Naive thymus-derived CD4-positive, alpha-beta T cell (primary cell): ENCODE data around the gene CDYL2. TPM values are rescaled to one million over a fixed set of nuclear protein-coding genes. Genes with fewer than 3 reads are reported as not detected.
"Not testable (repeated sequence)": the region's sequence is repeated elsewhere in the genome, so short reads cannot be mapped to it uniquely, and the experiment has no call there.

ENCODE experiments used
- ATAC-seq: fragments of 150-1000 bp; cut with Tn5 transposase; 2 replicates; pipeline ENCODE4 v1.10.0; 2021; ENCODE audit warnings: mild to moderate bottlenecking, moderate library complexity
- CTCF ChIA-PET: fragments of 350-600 bp; sonication (Branson Sonifier 250); formaldehyde crosslinking; loops from one replicate; lab custom pipeline; 2021; ENCODE audit warnings: antibody characterized with exemption; lab: Charles Lee
- POLR2A ChIA-PET: fragments of 350-600 bp; sonication (Branson Sonifier 250); formaldehyde crosslinking; loops from one replicate; lab custom pipeline; 2021; ENCODE audit warnings: antibody characterized with exemption, inconsistent platforms; lab: Charles Lee
- DNase-seq, 9 donors: peaks; one replicate each; pipeline versions ENCODE4 v3.0.0 to v3.0.0-alpha.2; 2020 to 2022; ENCODE audit warnings: mixed read lengths in 1 of 9
- H3K27ac ChIP-seq: one replicate; pipeline ENCODE4 v1.7.0; 2013; ENCODE audit warnings: mild to moderate bottlenecking, low read depth, low read length, moderate library complexity
- H3K27me3 ChIP-seq, 2 donors: one replicate each; pipeline ENCODE4 v1.7.0; 2013; ENCODE audit warnings: low read length in 2 of 2, mild to moderate bottlenecking in 2 of 2, moderate library complexity in 2 of 2; ENCODE audit not compliant: control insufficient read depth in 2 of 2, insufficient read depth in 2 of 2
- H3K36me3 ChIP-seq, 3 experiments: 1 replicate in 2 of 3; 2 replicates in 1 of 3; pipeline ENCODE4 v1.7.0; 2013; ENCODE audit warnings: low read length in 3 of 3, mild to moderate bottlenecking in 3 of 3, moderate library complexity in 1 of 3; ENCODE audit not compliant: insufficient read depth in 3 of 3, control insufficient read depth in 2 of 3
- H3K4me1 ChIP-seq, 2 donors: one replicate each; pipeline ENCODE4 v1.7.0; 2013; ENCODE audit warnings: low read length in 2 of 2, mild to moderate bottlenecking in 2 of 2, moderate library complexity in 1 of 2; ENCODE audit not compliant: control insufficient read depth in 2 of 2, insufficient read depth in 2 of 2
- H3K4me3 ChIP-seq: 2 replicates; pipeline ENCODE4 v1.7.0; 2013; ENCODE audit warnings: mild to moderate bottlenecking, low read length
- H3K9me3 ChIP-seq, 3 experiments: 1 replicate in 2 of 3; 2 replicates in 1 of 3; pipeline ENCODE4 v1.7.0; 2013; ENCODE audit warnings: low read length in 3 of 3; ENCODE audit not compliant: control insufficient read depth in 2 of 3
- H3K27ac Mint-ChIP-seq, 9 donors: one replicate each; pipeline ENCODE4 v1.8.0; 2020 to 2022; ENCODE audit warnings: mixed read lengths in 9 of 9, mild to moderate bottlenecking in 8 of 9, moderate library complexity in 5 of 9, inconsistent platforms in 2 of 9
- H3K27me3 Mint-ChIP-seq, 5 donors: one replicate each; pipeline ENCODE4 v1.8.0; 2021 to 2022; ENCODE audit warnings: mixed read lengths in 5 of 5, mild to moderate bottlenecking in 1 of 5
- H3K36me3 Mint-ChIP-seq, 5 donors: one replicate each; pipeline ENCODE4 v1.8.0; 2020 to 2022; ENCODE audit warnings: mixed read lengths in 5 of 5, mild to moderate bottlenecking in 3 of 5, inconsistent platforms in 1 of 5
- H3K4me1 Mint-ChIP-seq, 7 donors: one replicate each; pipeline ENCODE4 v1.8.0; 2020 to 2022; ENCODE audit warnings: mixed read lengths in 7 of 7, mild to moderate bottlenecking in 3 of 7, inconsistent platforms in 1 of 7
- H3K4me3 Mint-ChIP-seq, 10 donors: one replicate each; pipeline ENCODE4 v1.8.0; 2020 to 2022; ENCODE audit warnings: mild to moderate bottlenecking in 10 of 10, mixed read lengths in 10 of 10, moderate library complexity in 6 of 10, inconsistent platforms in 2 of 10
- H3K9me3 Mint-ChIP-seq, 11 donors: one replicate each; pipeline ENCODE4 v1.8.0; 2020 to 2022; ENCODE audit warnings: mixed read lengths in 11 of 11, mild to moderate bottlenecking in 4 of 11, inconsistent platforms in 1 of 11, moderate library complexity in 1 of 11
- intact Hi-C, 2 donors: fragments of 100-400 bp; cut with micrococcal nuclease; formaldehyde crosslinking; loops; one replicate each; pipeline ENCODE4 v1.15.1; 2023
- polyA plus RNA-seq, 2 donors: library from polyadenylated mRNA; unstranded; fragments of 300-500 nt; fragmentation: Illumina TruSeq; gene quantifications; one replicate each; pipeline ENCODE4 v1.2.3, GENCODE V29; 2021
- total RNA-seq, 6 experiments: library from RNA in 5 of 6; stranded (reverse) in 5 of 6; gene quantifications; 1 replicate in 5 of 6; 2 replicates in 1 of 6; pipeline ENCODE4 v1.2.3 and lab custom pipeline; 2021 to 2026

Gene CDYL2
- total and polyA plus RNA-seq, 7 experiments from 2014 or later = 0.61 to 71.3 (median 21.0) TPM

GRCh38 chr16:80739523-80739922 is 64.9 kb downstream of the CDYL2 start:
- ATAC-seq (no peak), DNase-seq (peak in 1 of 9 donors; percentile 52)
- H3K27ac ChIP-seq = no peak overlapping the region
- intact Hi-C loops = no loop called here
- Mint-ChIP-seq H3K4me1 (peaks cover 0 to 33% (median 6%) of the 10 kb centered on the region in 7 donors), H3K27me3 (no peaks in the 10 kb centered on the region), H3K9me3 (peaks cover 0 to 28% (median 16%) of the 10 kb centered on the region in 11 donors), H3K36me3 (peaks cover 5 to 56% (median 26%) of the 10 kb centered on the region in 5 donors), H3K4me3 (no peak overlapping the region), H3K27ac (no peak overlapping the region)
- peaks cover 0 to 2% of the 10 kb centered on the region in 2 donors for H3K4me1 ChIP-seq
- POLR2A ChIA-PET = no interaction called here
- H3K27me3 ChIP-seq = no peaks in the 10 kb centered on the region
- peaks cover 0 to 5% (median 0%) of the 10 kb centered on the region in 3 experiments for H3K9me3 ChIP-seq
- no peak overlapping the region for H3K4me3 ChIP-seq
- no peaks in the 10 kb centered on the region for H3K36me3 ChIP-seq
- CTCF ChIA-PET = no interaction called here

GRCh38 chr16:80738521-80738920 is 65.9 kb downstream of the CDYL2 start:
- no peak for ATAC-seq

DNA sequence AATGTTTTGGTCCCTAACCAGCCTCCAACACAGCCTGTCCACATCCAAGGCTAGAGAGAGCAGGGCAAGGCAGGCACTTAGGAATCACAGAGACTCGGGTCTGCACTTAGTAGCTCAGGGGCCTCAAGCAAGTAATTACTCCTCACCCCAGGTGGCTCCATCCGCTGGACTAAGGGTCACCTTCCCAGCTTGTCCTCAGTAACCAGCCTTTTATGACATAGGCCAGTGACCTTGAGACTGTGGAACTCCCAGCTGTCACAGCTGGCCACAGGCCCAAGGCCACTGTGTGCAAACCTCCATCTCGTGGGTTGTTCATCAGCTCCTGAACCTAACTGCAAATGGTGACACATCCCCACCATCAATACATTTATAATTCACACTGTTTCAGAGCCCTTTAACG is 68.6 kb downstream of the CDYL2 start:
- H3K36me3 Mint-ChIP-seq = peaks cover 14 to 58% (median 26%) of the 10 kb centered on the region in 5 donors
- POLR2A ChIA-PET = no interaction called here
- H3K4me3 Mint-ChIP-seq = no peak overlapping the region
- no peak overlapping the region for H3K27ac Mint-ChIP-seq
- DNase-seq = no peak
- Histone ChIP-seq H3K36me3 (no peaks in the 10 kb centered on the region), H3K9me3 (peaks cover 0 to 5% (median 0%) of the 10 kb centered on the region in 3 experiments), H3K27ac (no peak overlapping the region), H3K27me3 (no peaks in the 10 kb centered on the region), H3K4me3 (no peak overlapping the region), H3K4me1 (no peaks in the 10 kb centered on the region)
- peaks cover 8 to 47% (median 26%) of the 10 kb centered on the region in 11 donors for H3K9me3 Mint-ChIP-seq
- H3K27me3 Mint-ChIP-seq = no peaks in the 10 kb centered on the region
- no peak for ATAC-seq
- H3K4me1 Mint-ChIP-seq = peaks cover 0 to 31% (median 4%) of the 10 kb centered on the region in 7 donors
- CTCF ChIA-PET = no interaction called here
- intact Hi-C loops = no loop called here

More at GRCh38 chr16:80738521-80738920, 65.9 kb downstream of the CDYL2 start:
- DNase-seq = no peak
- Mint-ChIP-seq H3K36me3 (peaks cover 8 to 57% (median 28%) of the 10 kb centered on the region in 5 donors), H3K9me3 (peaks cover 0 to 28% (median 16%) of the 10 kb centered on the region in 11 donors), H3K27me3 (no peaks in the 10 kb centered on the region), H3K27ac (no peak overlapping the region), H3K4me1 (peaks cover 0 to 30% (median 3%) of the 10 kb centered on the region in 7 donors), H3K4me3 (no peak overlapping the region)
- CTCF ChIA-PET = no interaction called here
- POLR2A ChIA-PET = no interaction called here
- Histone ChIP-seq H3K4me1 (no peaks in the 10 kb centered on the region), H3K9me3 (peaks cover 0 to 5% (median 0%) of the 10 kb centered on the region in 3 experiments), H3K4me3 (no peak overlapping the region), H3K27me3 (no peaks in the 10 kb centered on the region), H3K27ac (no peak overlapping the region), H3K36me3 (no peaks in the 10 kb centered on the region)
- intact Hi-C loops = no loop called here

DNA sequence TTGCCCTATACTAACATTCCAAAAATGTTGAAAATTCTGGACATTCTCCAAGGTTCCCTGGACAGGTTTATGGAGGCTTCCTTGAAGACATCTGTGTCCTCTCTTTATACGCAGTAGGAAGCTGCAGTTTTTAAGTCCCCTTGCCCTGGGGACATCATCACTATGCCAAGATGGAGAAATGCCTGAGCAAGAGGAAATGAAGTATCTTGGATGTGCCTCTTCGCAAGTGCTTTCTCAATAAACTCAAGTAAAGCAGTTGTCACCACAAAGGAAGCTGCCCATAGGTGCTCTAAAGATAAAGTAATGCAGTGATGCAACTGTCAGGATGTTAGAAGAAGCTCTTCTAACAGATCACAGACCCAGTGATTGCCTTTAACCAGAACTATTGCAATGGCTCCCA is 71.0 kb downstream of the CDYL2 start:
- H3K27me3 ChIP-seq = no peaks in the 10 kb centered on the region
- DNase-seq = no peak
- H3K27me3 Mint-ChIP-seq = no peaks in the 10 kb centered on the region
- H3K4me3 ChIP-seq = no peak overlapping the region
- H3K9me3 ChIP-seq = no peaks in the 10 kb centered on the region
- H3K9me3 Mint-ChIP-seq = peaks cover 6 to 30% (median 18%) of the 10 kb centered on the region in 11 donors
- H3K4me3 Mint-ChIP-seq = no peak overlapping the region
- intact Hi-C loops = loop anchor here in 1 of 2 donors (5.0 kb wide), 1 partner anchor 151 kb away; no protein-coding TSS in a partner anchor
- no peaks in the 10 kb centered on the region for H3K36me3 ChIP-seq
- H3K4me1 Mint-ChIP-seq = peaks cover 0 to 23% (median 4%) of the 10 kb centered on the region in 7 donors
- no peak overlapping the region for H3K27ac ChIP-seq
- H3K36me3 Mint-ChIP-seq = peaks cover 17 to 48% (median 19%) of the 10 kb centered on the region in 5 donors
- ChIA-PET CTCF (no interaction called here), POLR2A (no interaction called here)
- no peak for ATAC-seq
- peak overlapping the region in 2 of 9 donors; percentile 0 to 53 for H3K27ac Mint-ChIP-seq
- H3K4me1 ChIP-seq = no peaks in the 10 kb centered on the region

- H3K27me3 ChIP-seq = no peaks in the 10 kb centered on the region
- H3K27me3 Mint-ChIP-seq = no peaks in the 10 kb centered on the region
- no peak for DNase-seq
- POLR2A ChIA-PET = no interaction called here
- no peak overlapping the region for H3K27ac ChIP-seq
- no peaks in the 10 kb centered on the region for H3K4me1 ChIP-seq
- no peaks in the 10 kb centered on the region for H3K9me3 ChIP-seq
- no peaks in the 10 kb centered on the region for H3K36me3 ChIP-seq
- no peak for ATAC-seq
- intact Hi-C loops = loop anchor here in 1 of 2 donors (5.0 kb wide), 1 partner anchor 150 kb away; no protein-coding TSS in a partner anchor
- H3K9me3 Mint-ChIP-seq = peaks cover 5 to 30% (median 18%) of the 10 kb centered on the region in 11 donors
- peaks cover 17 to 42% (median 19%) of the 10 kb centered on the region in 5 donors for H3K36me3 Mint-ChIP-seq
- H3K4me3 ChIP-seq = no peak overlapping the region
- CTCF ChIA-PET = no interaction called here
- H3K27ac Mint-ChIP-seq = no peak overlapping the region
- no peak overlapping the region for H3K4me3 Mint-ChIP-seq
- peaks cover 5 to 28% (median 9%) of the 10 kb centered on the region in 7 donors for H3K4me1 Mint-ChIP-seq
Observed at GRCh38 chr16:80731915-80732314, 72.5 kb downstream of the CDYL2 start.

- peak in 3 of 9 donors; percentile 8 to 33 (median 21) for DNase-seq
- Mint-ChIP-seq H3K9me3 (peaks cover 7 to 34% (median 22%) of the 10 kb centered on the region in 11 donors), H3K36me3 (peaks cover 7 to 59% (median 14%) of the 10 kb centered on the region in 5 donors), H3K4me1 (peaks cover 8 to 33% (median 16%) of the 10 kb centered on the region in 7 donors), H3K27ac (peak overlapping the region in 4 of 9 donors; percentile 21 to 80 (median 50)), H3K4me3 (peak overlapping the region in 5 of 10 donors; percentile 5 to 73 (median 29))
- H3K9me3 ChIP-seq, intact Hi-C loops, H3K27me3 ChIP-seq, H3K27me3 Mint-ChIP-seq, POLR2A ChIA-PET, H3K4me3 ChIP-seq, ATAC-seq, H3K4me1 ChIP-seq, H3K27ac ChIP-seq, H3K36me3 ChIP-seq, CTCF ChIA-PET: not testable (repeated sequence)
Observed at GRCh38 chr16:80727066-80727763, 77.2 kb downstream of the CDYL2 start.
